Activated CD8-positive, alpha-beta T cell treated with anti-CD3 and anti-CD28 coated beads, Interleukin-2, amount 10 ng/mL, durations not matched to agents 7 days and 5 days (primary cell): Measurements from ENCODE around the gene PNPLA2. TPM values are rescaled to one million over a fixed set of nuclear protein-coding genes. Genes with fewer than 3 reads are reported as not detected.
A peak's percentile ranks its signal among the peaks of the same experiment; 100 is the strongest.

ENCODE experiments used
- ATAC-seq: fragments of 150-1000 bp; cut with Tn5 transposase; one replicate; pipeline ENCODE4 v1.10.0; 2021; ENCODE audit warnings: moderate library complexity
- CTCF ChIA-PET: fragments of 350-600 bp; sonication (Branson Sonifier 250); formaldehyde crosslinking; loops from one replicate; lab custom pipeline; 2021; ENCODE audit warnings: antibody characterized with exemption; lab: Charles Lee
- POLR2A ChIA-PET: fragments of 350-600 bp; sonication (Branson Sonifier 250); formaldehyde crosslinking; loops from one replicate; lab custom pipeline; 2021; ENCODE audit warnings: antibody characterized with exemption; lab: Charles Lee
- DNase-seq: peaks from one replicate; pipeline ENCODE4 v3.0.0-alpha.2; 2020
- H3K27ac Mint-ChIP-seq: one replicate; pipeline ENCODE4 v1.8.0; 2021; ENCODE audit warnings: mild to moderate bottlenecking, mixed read lengths
- H3K27me3 Mint-ChIP-seq: one replicate; pipeline ENCODE4 v1.8.0; 2021; ENCODE audit warnings: low read depth, mixed read lengths
- H3K36me3 Mint-ChIP-seq: one replicate; pipeline ENCODE4 v1.8.0; 2021; ENCODE audit warnings: low read depth, mixed read lengths
- H3K4me1 Mint-ChIP-seq: one replicate; pipeline ENCODE4 v1.8.0; 2021; ENCODE audit warnings: low read depth, mixed read lengths
- H3K4me3 Mint-ChIP-seq: one replicate; pipeline ENCODE4 v1.8.0; 2021; ENCODE audit warnings: mild to moderate bottlenecking, mixed read lengths
- H3K9me3 Mint-ChIP-seq: one replicate; pipeline ENCODE4 v1.8.0; 2022; ENCODE audit warnings: mixed read lengths; ENCODE audit not compliant: insufficient read depth
- total RNA-seq, 2 experiments: library from RNA; stranded (reverse); gene quantifications; one replicate each; pipeline ENCODE4 v1.2.3, GENCODE V29; 2021

PNPLA2 gene, protein sequence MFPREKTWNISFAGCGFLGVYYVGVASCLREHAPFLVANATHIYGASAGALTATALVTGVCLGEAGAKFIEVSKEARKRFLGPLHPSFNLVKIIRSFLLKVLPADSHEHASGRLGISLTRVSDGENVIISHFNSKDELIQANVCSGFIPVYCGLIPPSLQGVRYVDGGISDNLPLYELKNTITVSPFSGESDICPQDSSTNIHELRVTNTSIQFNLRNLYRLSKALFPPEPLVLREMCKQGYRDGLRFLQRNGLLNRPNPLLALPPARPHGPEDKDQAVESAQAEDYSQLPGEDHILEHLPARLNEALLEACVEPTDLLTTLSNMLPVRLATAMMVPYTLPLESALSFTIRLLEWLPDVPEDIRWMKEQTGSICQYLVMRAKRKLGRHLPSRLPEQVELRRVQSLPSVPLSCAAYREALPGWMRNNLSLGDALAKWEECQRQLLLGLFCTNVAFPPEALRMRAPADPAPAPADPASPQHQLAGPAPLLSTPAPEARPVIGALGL
- total RNA-seq, result 10 to 100 TPM; 67.3 to 76.6 TPM

- H3K4me3 Mint-ChIP-seq, result peak within 1 kb of the TSS; percentile 80
- H3K4me1 Mint-ChIP-seq, result peaks cover 17% of the 10 kb centered on the region
- H3K36me3 Mint-ChIP-seq, result peaks cover 6% of the 10 kb centered on the region
- ChIA-PET CTCF (interaction anchor here (1.0 to 1.6 kb wide), 2 partner anchors 14 kb away, joined by 4 to 9 read pairs; partner anchors contain the start of genes CD151 and PIDD1), POLR2A (interaction anchor here (0.9 to 2.9 kb wide), 6 partner anchors 10 to 611 kb away, joined by 3 to 31 read pairs (median 9); partner anchors contain the start of genes BET1L, CD151, CRACR2B and PIDD1)
- H3K27ac Mint-ChIP-seq, result peak within 1 kb of the TSS; percentile 77
- no peaks in the 10 kb centered on the region for H3K9me3 Mint-ChIP-seq
- no peak for ATAC-seq
- no peak for DNase-seq
- H3K27me3 Mint-ChIP-seq, result no peaks in the 10 kb centered on the region
These were observed at the start of gene PNPLA2 for GRCh38 chr11:818396-819128. PNPLA2 (plus strand) TSS chr11:818914; CDS start chr11:819719, 805 bp downstream.

- Mint-ChIP-seq H3K36me3 (peaks cover 17% of the 10 kb centered on the region), H3K9me3 (no peaks in the 10 kb centered on the region), H3K4me1 (peaks cover 6% of the 10 kb centered on the region), H3K4me3 (no peak overlapping the region), H3K27ac (no peak overlapping the region), H3K27me3 (no peaks in the 10 kb centered on the region)
- ChIA-PET POLR2A (interaction anchor here (1.0 kb wide), 1 partner anchor 22 kb away, joined by 3 read pairs; no protein-coding TSS in a partner anchor), CTCF (no interaction called here)
- no peak for DNase-seq
- ATAC-seq, result no peak
These were observed 48.6 kb upstream of the PNPLA2 start for GRCh38 chr11:769887-770641.

GRCh38 chr11:770642-771616 is 47.8 kb upstream of the PNPLA2 start:
- CTCF ChIA-PET, result no interaction called here
- H3K27ac Mint-ChIP-seq, result no peak overlapping the region
- POLR2A ChIA-PET, result interaction anchor here (0.6 to 1.0 kb wide), 2 partner anchors 23 to 78 kb away, joined by 3 read pairs; no protein-coding TSS in a partner anchor

DNA sequence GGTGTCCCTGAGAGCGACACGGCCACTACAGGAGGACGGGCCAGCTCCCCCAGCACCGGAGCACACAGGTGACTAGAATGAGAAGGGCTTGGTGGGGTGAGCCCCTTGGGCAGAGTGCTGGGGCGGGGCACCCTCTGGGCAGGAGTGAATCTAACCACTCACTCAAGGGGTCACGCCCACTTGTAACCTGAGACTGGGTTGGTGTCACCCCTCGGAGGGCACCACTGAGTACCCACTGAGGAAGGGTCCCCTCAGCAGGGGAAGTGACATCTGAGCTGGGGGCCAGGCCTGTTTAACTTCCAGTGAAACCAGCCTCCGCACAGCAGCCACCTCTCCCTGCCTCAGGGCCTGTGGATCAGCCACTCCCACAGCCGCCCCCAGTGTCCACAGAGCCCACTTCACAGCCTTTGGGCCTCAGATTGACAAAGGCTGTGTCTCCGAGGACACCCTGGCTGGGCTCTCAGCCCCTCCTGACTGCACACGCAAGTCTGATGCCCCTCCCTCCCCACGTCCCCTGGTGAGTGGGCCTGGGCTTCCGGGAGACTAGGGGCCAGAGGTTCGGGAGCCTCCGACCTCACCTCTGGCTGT is 47.0 kb upstream of the PNPLA2 start:
- Mint-ChIP-seq H3K27me3 (no peaks in the 10 kb centered on the region), H3K27ac (no peak overlapping the region), H3K36me3 (peaks cover 7% of the 10 kb centered on the region), H3K9me3 (no peaks in the 10 kb centered on the region), H3K4me1 (peaks cover 17% of the 10 kb centered on the region), H3K4me3 (no peak overlapping the region)
- DNase-seq (no peak), ATAC-seq (no peak)
- ChIA-PET POLR2A (no interaction called here), CTCF (no interaction called here)

More at GRCh38 chr11:770642-771616, 47.8 kb upstream of the PNPLA2 start:
- no peak for DNase-seq
- H3K4me1 Mint-ChIP-seq, result peaks cover 13% of the 10 kb centered on the region
- H3K4me3 Mint-ChIP-seq, result no peak overlapping the region
- peaks cover 13% of the 10 kb centered on the region for H3K36me3 Mint-ChIP-seq
- H3K9me3 Mint-ChIP-seq, result no peaks in the 10 kb centered on the region
- H3K27me3 Mint-ChIP-seq, result no peaks in the 10 kb centered on the region
- no peak for ATAC-seq

DNA sequence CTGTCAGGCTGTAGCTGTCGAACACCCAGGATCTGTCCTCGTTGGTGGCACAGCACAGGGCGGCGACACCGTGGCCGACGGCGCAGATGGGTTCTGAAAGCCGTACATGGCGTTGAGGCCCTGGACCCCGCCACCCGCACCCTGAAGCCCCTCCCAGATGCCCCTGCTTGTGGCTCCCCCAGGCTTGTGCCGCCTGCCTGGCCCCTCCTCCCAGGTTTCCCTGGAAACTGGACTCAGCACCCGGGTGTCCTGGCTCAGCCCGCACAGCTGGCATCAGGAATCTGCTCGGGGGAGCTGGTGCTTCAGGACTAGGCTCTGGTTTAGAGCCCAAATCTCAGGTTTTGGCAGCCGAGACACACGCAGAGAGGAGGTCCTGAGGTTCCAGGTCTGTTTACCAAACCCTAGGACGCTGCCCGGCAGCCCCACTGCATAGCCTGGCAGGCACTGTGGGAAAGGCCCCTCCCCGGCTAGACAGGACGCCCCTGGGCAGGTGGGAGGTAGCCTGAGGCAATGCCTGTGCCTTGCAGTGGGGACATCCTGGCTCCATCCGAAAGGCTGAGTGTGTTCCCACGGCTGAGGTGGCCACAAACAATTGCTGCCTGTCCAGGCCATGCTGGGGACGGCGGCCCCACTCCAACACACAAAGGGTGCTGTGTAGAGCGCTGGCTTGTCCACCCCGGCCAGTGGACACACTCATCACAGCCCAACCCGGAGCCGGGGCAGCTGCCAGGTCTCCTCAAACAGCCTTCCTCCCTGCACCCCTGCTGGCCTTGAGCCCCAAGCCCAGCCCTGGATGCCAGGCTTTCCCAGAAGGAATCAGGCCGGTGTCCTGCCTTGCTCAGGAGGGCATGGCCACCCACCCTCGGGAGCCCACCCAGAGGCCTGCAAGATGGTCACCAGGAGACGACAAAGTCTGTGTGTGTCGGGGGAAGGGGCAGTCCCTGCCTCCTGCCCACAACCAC is 46.0 kb upstream of the PNPLA2 start:
- ChIA-PET CTCF (no interaction called here), POLR2A (interaction anchor here (0.8 to 1.3 kb wide), 2 partner anchors 24 to 25 kb away, joined by 3 to 4 read pairs; no protein-coding TSS in a partner anchor)
- Mint-ChIP-seq H3K4me3 (no peak overlapping the region), H3K27ac (no peak overlapping the region), H3K27me3 (no peaks in the 10 kb centered on the region), H3K4me1 (peaks cover 17% of the 10 kb centered on the region), H3K9me3 (no peaks in the 10 kb centered on the region), H3K36me3 (peaks cover 6% of the 10 kb centered on the region)
- DNase-seq (no peak), ATAC-seq (no peak)

- DNase-seq (no peak), ATAC-seq (no peak)
- peaks cover 7% of the 10 kb centered on the region for H3K36me3 Mint-ChIP-seq
- no peak overlapping the region for H3K4me3 Mint-ChIP-seq
- no peaks in the 10 kb centered on the region for H3K9me3 Mint-ChIP-seq
- no peaks in the 10 kb centered on the region for H3K27me3 Mint-ChIP-seq
- POLR2A ChIA-PET, result interaction anchor here (0.8 to 1.3 kb wide), 2 partner anchors 24 to 26 kb away, joined by 3 to 4 read pairs; no protein-coding TSS in a partner anchor
- peaks cover 17% of the 10 kb centered on the region for H3K4me1 Mint-ChIP-seq
- CTCF ChIA-PET, result no interaction called here
- no peak overlapping the region for H3K27ac Mint-ChIP-seq
These were observed 45.3 kb upstream of the PNPLA2 start for GRCh38 chr11:773425-773824.

DNA sequence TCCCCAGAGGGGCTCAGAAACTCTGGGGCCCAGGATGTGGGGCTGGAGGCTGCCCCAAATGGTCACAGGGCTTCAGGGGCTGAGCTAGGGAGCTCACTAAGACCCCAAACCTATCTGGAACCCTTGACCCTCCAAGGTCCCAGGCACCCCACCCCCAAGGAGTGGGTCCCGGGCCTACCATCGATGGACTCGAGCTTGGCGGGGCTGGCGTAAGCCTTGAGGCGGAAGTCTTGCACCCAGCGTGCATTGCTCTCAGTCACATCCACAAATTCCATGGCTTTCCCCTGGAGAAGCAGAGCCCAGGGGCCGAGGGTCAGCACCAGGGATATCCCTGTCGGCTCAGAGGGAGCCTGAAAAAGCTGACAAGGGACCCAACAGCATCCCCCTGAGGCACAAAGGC is 44.9 kb upstream of the PNPLA2 start:
- POLR2A ChIA-PET, result interaction anchor here (0.8 to 1.3 kb wide), 2 partner anchors 23 to 26 kb away, joined by 3 to 4 read pairs; no protein-coding TSS in a partner anchor
- peaks cover 8% of the 10 kb centered on the region for H3K36me3 Mint-ChIP-seq

DNA sequence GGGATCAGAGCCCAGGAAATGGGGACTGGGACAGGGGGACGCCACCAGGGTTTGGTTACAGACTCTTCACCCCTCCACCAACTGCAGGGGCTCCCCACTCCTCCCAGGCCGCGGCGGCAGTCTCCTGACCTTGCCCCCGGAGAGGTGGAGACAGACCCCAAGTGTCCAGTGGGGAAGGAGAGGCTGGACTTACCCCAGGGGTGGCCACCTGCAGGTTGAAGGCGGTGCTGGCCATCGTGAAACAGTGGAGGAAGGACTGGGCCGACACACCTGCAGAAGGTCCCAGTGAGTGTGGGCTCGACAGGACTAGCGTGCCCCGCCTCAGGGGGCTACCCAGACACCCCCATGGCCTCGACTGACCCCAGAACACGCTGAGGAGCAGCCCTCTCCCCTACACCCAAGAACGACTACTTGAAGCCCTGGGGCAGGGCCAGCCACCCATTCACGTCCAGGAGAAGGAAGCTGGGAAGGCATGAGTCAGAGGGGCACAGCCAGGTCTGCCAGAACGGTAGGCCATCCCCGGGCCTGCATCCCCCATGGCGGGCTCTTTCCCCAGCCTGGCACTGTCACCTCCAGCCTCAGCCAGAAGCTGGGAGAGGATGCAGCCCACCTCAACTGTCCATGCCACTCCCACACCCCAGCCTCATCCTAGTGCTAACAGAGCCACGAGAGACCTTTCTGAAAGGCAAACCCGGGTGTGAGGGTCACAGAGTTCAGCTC is 43.7 kb upstream of the PNPLA2 start:
- Mint-ChIP-seq H3K9me3 (no peaks in the 10 kb centered on the region), H3K27me3 (no peaks in the 10 kb centered on the region), H3K4me3 (peak overlapping the region; percentile 81), H3K27ac (peak overlapping the region; percentile 20), H3K4me1 (peaks cover 25% of the 10 kb centered on the region), H3K36me3 (peaks cover 15% of the 10 kb centered on the region)
- DNase-seq, result no peak
- ChIA-PET POLR2A (interaction anchor here (1.1 kb wide), 1 partner anchor 27 kb away, joined by 3 read pairs; no protein-coding TSS in a partner anchor), CTCF (interaction anchor here (0.9 kb wide), 1 partner anchor 113 kb away, joined by 3 read pairs; no protein-coding TSS in a partner anchor)
- no peak for ATAC-seq

More for the DNA sequence above, 44.9 kb upstream of the PNPLA2 start:
- Mint-ChIP-seq H3K4me3 (no peak overlapping the region), H3K4me1 (peaks cover 18% of the 10 kb centered on the region), H3K9me3 (no peaks in the 10 kb centered on the region), H3K27ac (no peak overlapping the region), H3K27me3 (no peaks in the 10 kb centered on the region)
- ATAC-seq, result no peak
- CTCF ChIA-PET, result no interaction called here
- no peak for DNase-seq

GRCh38 chr11:776263-776560 is 42.5 kb upstream of the PNPLA2 start:
- CTCF ChIA-PET, result interaction anchor here (0.7 to 0.9 kb wide), 2 partner anchors 11 to 114 kb away, joined by 3 read pairs; no protein-coding TSS in a partner anchor
- H3K4me1 Mint-ChIP-seq, result peaks cover 29% of the 10 kb centered on the region
- POLR2A ChIA-PET, result interaction anchor here (0.6 to 1.1 kb wide), 2 partner anchors 8 to 28 kb away, joined by 3 read pairs; no protein-coding TSS in a partner anchor
- no peak for DNase-seq
- H3K27ac Mint-ChIP-seq, result peak overlapping the region; percentile 88
- H3K27me3 Mint-ChIP-seq, result no peaks in the 10 kb centered on the region
- peak overlapping the region; percentile 81 for H3K4me3 Mint-ChIP-seq
- peaks cover 13% of the 10 kb centered on the region for H3K36me3 Mint-ChIP-seq
- H3K9me3 Mint-ChIP-seq, result no peaks in the 10 kb centered on the region
- ATAC-seq, result no peak
